ENCODE results near the gene ABHD14A.
A peak's percentile ranks its signal among the peaks of the same experiment; 100 is the strongest.

ABHD14A gene

DNA sequence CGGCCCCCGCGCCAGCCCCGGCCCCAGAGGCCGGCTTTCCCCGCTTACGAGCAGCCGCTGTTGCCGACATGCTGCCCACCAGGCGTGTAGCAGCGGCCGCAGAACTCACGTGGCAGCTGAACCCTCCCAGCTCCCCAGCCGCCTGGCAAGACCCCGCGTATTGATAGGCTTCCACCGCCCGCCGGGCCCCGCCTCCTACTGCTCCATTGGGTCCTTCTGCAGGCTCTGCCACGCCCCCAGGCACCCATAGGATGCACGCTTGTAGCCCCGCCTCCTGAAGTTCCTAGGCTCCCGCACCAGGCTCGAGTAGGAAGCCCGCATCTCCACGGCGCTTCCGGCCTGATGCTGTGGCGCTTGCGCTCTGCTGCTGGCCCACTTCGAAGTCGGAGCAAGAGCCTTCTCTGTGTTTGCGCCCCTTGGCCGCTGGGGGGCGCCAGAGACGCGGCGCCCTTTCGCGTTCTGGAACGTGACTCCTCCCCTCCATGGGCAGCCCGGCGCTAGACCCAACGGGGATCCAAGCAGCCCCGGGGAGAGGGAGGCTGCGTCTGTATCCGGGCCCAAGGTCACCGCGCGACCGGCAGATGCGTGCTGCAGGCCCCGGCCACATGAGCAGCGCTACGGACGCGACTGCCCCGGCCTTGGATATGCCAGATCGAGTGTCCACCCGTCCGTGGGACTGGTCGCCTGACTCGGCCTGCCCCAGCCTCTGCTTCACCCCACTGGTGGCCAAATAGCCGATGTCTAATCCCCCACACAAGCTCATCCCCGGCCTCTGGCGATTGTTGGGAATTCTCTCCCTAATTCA lies 32.9 kb upstream of the ABHD14A start, which contains the start of the genes PARP3 and RRP9:
TSS of gene PARP3 (plus strand) at position 566 of the 805 bp plus-strand sequence. CDS start 993 bp downstream, outside the sequence.
TSS of gene RRP9 (minus strand) at position 107 of the 805 bp plus-strand sequence. CDS start at position 70, 37 bp downstream.
- DNase-seq, result peak; percentile 100

DNA sequence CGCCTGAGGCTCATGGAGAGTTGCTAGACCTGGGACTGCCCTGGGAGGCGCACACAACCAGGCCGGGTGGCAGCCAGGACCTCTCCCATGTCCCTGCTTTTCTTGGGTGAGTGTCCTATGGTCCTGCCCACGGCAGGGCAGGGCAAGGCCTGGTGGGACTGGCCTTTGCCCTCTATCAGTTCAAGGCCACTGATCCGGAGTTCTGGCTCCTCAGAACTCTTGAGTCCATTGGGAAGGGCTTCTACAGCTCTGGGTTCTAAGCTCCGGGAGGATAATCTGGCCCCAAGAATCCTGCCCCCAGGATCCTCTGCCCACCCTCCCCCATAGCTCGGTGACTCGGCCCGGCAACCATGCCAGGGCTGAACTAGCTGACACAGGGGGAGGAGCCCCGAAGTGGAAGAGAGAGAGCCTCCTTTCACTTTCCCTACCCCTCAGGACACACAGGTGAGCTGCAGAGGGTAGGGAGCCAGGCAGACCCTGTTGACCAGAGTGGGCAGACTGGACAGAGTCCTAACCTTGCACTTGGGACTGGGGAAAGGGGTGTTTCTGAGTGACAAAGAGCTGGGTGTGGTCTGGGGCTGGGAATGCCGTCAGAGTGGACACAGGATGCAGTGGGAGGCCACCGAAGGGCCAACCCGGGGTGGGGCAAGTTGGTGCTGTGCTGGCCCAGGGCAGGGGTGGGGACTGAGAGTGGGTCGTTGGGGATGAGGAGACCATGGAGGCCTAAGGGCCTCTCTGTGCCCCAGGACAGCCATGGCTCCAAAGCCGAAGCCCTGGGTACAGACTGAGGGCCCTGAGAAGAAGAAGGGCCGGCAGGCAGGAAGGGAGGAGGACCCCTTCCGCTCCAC lies 32.0 kb upstream of the ABHD14A start:
- DNase-seq, result no peak

DNA sequence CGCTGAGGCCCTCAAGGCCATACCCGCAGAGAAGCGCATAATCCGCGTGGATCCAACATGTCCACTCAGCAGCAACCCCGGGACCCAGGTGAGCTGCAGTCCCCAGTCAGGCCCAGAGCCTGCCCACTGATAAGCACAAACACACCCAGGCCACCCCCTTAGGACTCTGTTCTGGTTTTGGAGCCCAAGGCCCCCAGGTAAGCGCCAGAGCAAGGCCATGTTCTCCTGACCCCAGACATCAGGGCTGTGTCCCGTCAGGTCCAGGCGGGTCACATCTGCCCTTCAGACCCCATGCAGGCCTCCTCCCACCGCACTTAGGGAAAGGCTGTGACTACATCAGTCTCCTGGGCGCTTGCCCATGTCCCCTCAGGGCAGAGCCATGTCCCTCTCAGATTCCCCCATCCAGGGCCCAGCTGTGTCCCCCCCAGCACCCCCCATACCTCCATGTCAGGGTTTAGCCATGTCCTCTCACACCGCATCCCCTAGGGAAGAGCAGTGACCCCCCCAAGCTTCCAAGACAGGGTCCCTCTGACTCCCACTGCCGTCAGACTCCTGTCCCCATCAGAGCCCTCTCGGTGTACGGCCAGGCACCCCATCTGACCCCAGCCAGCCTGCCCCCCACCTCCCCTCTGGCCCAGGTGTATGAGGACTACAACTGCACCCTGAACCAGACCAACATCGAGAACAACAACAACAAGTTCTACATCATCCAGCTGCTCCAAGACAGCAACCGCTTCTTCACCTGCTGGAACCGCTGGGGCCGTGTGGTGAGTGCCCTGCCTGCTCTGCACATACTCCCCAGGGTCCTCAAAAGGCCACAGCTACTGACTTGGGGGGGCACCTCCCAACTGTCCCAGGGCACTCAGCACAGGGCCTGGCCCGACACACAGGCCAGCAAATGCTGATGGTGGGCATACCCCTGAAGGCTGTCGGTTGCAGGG lies 31.1 kb upstream of the ABHD14A start:
- no peak for DNase-seq

DNA sequence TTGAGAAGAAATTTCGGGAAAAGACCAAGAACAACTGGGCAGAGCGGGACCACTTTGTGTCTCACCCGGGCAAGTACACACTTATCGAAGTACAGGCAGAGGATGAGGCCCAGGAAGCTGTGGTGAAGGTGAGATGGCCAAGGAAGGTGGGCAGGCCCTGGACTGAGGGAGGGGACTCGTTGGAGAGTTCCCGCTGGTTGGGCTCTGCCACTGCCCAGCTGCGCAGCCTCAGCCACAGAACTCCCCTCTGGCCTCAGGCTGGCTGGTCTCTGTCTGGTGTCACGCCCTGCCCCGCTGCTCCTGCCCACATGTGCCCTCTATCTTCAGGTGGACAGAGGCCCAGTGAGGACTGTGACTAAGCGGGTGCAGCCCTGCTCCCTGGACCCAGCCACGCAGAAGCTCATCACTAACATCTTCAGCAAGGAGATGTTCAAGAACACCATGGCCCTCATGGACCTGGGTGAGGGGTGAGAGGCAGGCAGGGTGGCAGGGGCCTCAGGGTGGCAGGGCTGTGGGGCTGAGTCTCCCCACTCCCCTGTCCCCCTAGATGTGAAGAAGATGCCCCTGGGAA lies 30.3 kb upstream of the ABHD14A start:
- DNase-seq, result no peak

DNA sequence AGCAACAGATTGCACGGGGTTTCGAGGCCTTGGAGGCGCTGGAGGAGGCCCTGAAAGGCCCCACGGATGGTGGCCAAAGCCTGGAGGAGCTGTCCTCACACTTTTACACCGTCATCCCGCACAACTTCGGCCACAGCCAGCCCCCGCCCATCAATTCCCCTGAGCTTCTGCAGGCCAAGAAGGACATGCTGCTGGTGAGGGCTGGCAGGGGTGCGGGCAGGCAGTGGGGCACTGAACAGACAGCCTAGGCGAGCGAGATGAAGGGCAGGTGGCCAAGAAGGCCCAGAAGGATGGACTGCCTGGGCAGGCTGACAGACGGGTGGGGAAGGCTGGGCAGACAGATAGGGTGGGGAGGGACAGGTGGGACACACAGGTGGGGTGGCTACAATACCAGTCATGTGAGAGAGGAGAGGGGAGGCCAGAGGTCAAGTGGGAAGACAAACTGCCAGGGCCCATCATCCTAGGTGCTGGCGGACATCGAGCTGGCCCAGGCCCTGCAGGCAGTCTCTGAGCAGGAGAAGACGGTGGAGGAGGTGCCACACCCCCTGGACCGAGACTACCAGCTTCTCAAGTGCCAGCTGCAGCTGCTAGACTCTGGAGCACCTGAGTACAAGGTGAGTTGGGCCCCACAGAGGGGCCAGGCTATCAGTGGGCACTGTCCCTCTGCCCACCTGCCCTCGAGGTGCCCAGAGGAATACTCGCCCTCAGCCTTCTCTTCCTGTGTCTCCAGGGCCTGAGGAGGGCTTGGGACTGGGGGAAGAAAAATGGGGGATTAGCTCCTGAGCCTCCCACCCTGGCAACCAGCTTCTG lies 29.6 kb upstream of the ABHD14A start:
- no peak for DNase-seq

DNA sequence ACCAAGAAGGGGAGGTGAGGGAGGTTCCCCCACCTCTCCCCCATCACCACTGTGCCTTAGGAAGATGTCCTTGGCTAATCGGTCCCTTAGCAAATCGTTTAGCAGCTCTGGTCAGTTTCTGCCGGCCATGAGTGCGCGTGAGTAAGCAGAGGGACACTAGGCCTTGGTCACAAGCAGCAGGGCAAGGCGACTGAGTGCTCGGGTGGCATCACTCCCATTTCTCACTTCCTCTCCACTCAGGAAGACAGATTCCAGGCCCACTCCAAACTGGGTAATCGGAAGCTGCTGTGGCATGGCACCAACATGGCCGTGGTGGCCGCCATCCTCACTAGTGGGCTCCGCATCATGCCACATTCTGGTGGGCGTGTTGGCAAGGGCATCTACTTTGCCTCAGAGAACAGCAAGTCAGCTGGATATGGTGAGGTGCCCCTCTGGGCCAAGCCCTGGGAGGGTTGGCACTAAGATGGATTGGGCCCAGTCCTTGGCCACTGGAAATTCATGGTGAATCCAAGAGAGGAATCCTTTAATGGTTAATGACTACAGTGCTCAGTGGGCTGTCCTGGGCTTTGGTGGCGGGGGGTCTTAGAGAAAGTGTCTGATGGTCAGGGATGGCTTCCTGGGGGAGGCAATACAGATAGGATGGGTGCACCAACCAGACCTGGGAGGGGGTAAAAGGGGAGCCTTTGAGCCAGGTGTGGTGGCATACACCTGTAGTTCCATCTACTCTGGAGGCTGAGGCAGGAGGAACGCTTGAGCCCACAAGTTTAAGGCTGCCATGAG lies 28.7 kb upstream of the ABHD14A start:
- no peak for DNase-seq

DNA sequence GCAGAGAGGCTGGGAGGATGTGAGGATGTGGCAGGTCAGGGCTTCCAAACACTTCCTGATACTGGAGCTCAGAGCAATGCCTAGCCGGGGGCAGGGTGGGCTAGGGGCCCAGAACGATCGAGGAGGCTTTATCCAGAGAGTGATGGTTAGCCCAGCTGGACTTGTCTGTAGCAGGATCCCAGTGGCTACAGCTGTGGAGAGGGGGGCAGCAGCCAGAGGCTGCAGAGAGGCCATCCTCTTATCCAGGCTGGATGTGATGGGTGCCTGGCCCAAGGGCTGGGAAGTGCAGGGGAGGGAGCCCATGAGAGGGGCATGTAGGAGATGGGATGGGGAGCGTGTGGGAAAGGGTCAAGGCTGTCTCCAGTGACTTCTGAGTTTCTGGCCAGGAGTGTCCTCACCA lies 28.1 kb upstream of the ABHD14A start:
- DNase-seq, result no peak

DNA sequence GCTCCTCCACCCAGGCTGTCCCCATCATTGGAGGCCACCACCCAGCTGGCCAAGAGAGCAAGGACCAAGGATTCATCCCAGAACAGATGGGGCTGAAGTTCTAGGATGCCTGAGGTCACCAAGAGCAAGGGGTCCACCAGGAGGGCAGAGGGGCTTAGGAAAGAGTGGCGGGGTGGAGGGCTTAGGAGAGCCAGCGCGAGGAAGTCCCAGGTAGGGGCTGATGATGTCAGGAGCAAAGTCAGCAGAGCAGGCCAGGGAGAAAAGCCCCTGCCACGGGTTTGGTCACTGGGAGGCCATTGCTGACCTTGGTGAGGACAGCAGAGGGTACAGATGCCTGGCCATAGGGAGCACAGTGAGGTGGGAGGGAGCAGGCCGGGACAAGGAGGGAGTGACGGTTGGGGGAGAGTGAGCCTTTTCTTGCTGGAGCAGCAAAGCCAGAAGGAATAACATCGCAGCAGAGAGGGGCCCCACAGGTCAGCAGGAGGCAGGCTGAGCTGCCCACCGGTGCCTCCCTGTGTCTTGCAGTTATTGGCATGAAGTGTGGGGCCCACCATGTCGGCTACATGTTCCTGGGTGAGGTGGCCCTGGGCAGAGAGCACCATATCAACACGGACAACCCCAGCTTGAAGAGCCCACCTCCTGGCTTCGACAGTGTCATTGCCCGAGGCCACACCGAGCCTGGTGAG lies 27.5 kb upstream of the ABHD14A start:
- DNase-seq, result no peak

DNA sequence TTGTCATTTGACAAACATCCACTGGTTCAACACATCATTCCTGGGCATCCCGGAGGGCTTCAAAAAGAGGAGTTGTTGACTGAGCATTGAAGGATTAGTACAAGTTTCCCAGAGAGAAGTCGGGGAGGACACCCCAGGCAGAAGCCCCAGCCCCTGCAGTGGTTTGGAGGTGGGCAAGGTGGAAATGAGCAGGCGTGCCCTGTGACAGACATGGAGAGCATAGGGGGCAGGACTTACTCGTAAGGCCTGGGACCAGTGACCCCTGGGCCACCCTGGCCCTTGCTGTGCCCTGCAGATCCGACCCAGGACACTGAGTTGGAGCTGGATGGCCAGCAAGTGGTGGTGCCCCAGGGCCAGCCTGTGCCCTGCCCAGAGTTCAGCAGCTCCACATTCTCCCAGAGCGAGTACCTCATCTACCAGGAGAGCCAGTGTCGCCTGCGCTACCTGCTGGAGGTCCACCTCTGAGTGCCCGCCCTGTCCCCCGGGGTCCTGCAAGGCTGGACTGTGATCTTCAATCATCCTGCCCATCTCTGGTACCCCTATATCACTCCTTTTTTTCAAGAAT lies 26.8 kb upstream of the ABHD14A start:
- DNase-seq, result no peak

DNA sequence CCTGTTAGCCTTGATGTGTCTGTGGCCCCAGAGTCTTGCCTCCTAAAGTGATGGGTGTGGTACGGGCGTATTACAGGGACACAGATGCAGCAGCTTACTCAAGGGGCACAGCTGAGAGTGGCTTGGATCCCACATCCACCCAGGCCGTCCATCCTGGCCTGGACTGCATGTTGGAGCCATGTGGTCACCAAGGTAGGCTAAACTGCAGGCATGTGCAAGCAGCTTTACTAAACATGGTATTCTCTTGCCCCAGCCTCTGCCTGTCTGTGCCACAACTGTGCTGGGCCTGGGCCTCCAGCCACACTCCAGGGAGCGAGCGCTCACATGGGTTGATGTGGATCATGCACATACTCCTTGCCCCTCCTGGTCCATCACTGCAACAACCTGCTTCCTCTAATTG lies 25.7 kb upstream of the ABHD14A start:
- no peak for DNase-seq

DNA sequence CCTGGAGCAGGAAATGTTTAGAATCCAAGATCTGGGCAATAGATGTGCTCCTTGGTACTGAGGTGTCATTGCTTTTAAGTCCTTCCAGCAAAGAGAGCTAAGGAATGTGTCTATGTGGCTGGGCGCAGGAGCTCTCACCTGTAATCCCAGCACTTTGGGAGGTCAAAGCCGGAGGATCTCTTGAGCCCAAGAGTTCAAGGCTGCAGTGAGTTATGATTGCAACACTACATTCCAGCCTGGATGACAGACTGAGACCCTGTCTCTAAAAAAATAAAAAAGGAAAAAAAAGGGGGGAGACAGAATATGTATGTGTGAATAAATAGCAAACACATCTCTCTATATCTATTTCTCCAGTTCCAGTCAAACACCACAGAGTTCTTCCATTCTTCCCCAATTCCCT lies 24.0 kb upstream of the ABHD14A start:
- DNase-seq, result no peak

DNA sequence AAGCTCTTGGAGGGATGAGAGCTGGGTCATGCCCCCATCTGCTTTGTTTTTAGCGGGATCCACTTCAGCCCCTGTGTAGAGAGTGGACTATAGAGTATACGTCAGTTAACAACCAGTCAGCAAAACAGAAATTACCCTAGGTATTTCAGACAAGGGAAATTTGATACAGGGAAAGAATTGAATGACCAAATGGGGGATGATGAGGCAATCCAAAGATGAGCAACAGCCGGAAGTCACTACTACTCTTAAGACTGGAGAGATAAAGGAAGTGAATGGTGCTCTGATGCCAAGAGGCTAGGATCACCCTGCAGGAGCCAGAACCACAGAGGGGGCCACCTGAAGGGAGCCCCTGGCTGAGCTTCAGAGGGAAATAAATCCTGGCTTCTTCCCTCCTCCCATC lies 21.4 kb upstream of the ABHD14A start:
- DNase-seq, result no peak

DNA sequence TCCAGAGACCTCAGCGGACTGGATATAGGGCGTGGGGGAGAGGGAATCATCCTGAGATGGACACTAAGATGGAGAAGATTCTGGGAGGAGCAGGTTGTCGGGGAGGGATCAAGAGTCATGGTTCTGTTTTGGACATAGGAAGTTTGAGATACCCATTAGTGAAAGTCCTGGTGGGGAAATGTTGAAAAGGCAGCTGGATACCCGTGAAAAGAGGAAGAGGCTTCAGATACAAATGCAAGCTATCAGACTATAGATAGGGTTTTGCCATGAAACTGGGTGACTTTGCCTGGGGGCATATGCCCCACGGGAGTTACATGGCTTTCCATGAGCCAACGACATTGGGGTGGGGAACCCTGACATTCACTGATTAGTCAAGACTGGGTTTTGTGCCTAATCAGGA lies 20.8 kb upstream of the ABHD14A start:
- DNase-seq, result no peak

DNA sequence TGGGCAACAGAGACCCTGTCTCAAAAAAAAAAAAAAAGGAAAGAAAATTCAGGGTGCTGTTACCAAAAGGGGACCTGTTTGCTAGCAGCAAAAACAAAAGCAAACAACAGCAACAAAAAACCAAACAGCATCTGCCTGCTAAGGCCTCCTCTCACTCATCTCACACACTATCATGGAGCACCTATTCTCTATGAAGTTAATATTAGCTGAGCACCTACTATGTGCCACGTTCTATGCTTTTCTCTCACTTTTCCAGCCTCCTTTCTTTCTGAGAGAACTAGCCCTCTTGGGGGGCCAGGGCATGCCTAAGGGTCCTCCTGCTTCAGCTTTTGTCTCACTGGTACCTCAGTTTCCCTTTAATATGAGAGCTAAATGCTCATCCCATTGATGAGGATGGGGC lies 20.2 kb upstream of the ABHD14A start:
- DNase-seq, result no peak

DNA sequence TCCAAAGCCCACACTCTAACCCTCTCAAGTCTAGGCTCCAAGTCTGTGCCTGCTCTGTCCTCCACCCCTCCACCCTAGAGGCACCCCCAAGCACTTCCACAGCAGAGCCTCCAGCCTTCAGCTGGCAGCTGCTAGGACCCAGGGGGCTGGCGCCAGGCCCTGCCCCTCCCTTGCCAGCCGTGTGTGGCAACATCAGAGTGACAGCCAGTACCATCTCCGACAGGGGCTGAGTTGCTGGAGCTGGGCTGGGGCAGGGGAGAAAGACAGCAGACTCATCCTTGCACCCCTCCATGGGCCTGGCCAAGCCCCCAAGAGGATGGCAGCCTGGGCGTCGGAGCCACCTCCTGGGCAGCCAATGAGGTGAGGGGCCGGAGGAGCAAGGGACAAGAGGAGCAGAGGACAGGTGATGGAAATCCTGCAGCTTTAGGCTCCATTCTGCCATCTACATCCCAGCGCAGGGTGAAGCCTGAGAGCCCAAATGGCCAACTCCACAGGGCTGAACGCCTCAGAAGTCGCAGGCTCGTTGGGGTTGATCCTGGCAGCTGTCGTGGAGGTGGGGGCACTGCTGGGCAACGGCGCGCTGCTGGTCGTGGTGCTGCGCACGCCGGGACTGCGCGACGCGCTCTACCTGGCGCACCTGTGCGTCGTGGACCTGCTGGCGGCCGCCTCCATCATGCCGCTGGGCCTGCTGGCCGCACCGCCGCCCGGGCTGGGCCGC lies 19.5 kb upstream of the ABHD14A start, which contains the start of gene GPR62:
TSS of gene GPR62 (plus strand) at position 207 of the 718 bp plus-strand sequence. CDS start at position 479, 272 bp downstream.
- no peak for DNase-seq

DNA sequence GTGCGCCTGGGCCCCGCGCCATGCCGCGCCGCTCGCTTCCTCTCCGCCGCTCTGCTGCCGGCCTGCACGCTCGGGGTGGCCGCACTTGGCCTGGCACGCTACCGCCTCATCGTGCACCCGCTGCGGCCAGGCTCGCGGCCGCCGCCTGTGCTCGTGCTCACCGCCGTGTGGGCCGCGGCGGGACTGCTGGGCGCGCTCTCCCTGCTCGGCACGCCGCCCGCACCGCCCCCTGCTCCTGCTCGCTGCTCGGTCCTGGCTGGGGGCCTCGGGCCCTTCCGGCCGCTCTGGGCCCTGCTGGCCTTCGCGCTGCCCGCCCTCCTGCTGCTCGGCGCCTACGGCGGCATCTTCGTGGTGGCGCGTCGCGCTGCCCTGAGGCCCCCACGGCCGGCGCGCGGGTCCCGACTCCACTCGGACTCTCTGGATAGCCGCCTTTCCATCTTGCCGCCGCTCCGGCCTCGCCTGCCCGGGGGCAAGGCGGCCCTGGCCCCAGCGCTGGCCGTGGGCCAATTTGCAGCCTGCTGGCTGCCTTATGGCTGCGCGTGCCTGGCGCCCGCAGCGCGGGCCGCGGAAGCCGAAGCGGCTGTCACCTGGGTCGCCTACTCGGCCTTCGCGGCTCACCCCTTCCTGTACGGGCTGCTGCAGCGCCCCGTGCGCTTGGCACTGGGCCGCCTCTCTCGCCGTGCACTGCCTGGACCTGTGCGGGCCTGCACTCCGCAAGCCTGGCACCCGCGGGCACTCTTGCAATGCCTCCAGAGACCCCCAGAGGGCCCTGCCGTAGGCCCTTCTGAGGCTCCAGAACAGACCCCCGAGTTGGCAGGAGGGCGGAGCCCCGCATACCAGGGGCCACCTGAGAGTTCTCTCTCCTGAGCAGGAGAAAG lies 18.7 kb upstream of the ABHD14A start:
- no peak for DNase-seq

DNA sequence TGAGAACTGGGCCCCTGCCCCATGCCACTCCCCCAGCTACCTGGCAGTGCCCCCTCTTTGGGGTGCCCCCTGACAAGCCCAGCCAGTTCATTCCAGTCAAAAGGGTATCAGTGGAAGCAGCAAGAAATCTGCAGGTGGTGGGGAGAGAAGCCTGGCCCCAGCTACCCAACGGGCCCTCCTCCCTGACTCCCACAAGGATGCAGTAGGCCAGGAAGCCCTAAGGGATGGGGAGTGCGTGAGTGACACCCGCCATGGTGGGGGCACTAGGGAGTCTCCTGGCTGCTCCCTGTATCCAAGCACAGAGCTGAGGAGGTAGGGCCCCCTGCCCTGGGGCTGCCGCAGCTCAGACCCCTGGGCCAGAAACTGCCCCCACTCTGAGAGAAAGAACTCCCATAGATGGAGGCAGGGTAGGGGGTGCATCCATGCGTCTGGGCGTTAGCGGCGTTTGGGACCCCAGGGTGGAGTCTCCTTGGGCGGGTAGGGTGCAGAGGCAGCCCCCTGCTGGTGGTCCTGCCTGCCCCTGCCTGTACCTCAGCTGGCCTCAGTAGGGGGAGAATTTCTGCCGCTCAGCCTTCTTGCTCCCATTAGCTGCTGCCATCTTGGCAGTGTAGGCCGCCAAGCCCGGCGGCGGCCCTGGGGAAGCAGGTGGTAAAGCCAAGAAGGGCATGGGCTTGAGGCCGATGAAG lies 17.2 kb upstream of the ABHD14A start:
- DNase-seq, result no peak

All from GDM1 (cell line).